Natural killer cell (primary cell): ENCODE results near the gene STMN3. TPM values are rescaled to one million over a fixed set of nuclear protein-coding genes. Genes with fewer than 3 reads are reported as not detected.

Source experiments
- ATAC-seq, 3 donors: fragments of 150-1000 bp in 2 of 3; fragments of 200-7000 bp in 1 of 3; cut with Tn5 transposase; 1 replicate in 1 of 3; 2 replicates in 2 of 3; pipeline ENCODE4 v1.10.0; 2021; ENCODE audit warnings: mild to moderate bottlenecking in 2 of 3, moderate library complexity in 2 of 3
- DNase-seq, 2 donors: peaks; one replicate each; pipeline versions ENCODE4 v3.0.0 to v3.0.0-alpha.2; 2013 to 2021; ENCODE audit warnings: mixed read lengths in 1 of 2
- H3K27ac ChIP-seq: one replicate; pipeline ENCODE4 v1.5.1; 2013; ENCODE audit warnings: mild to moderate bottlenecking, low read length
- H3K27me3 ChIP-seq: one replicate; pipeline ENCODE4 v1.6.1; 2013; ENCODE audit warnings: low read length; ENCODE audit not compliant: control insufficient read depth, insufficient read depth
- H3K36me3 ChIP-seq: one replicate; pipeline ENCODE4 v1.6.1; 2013; ENCODE audit warnings: low read length; ENCODE audit not compliant: control insufficient read depth, insufficient read depth
- H3K4me1 ChIP-seq: one replicate; pipeline ENCODE4 v1.6.1; 2013; ENCODE audit warnings: low read length; ENCODE audit not compliant: control insufficient read depth, insufficient read depth
- H3K4me3 ChIP-seq: one replicate; pipeline ENCODE4 v1.5.1; 2013; ENCODE audit warnings: low read length
- H3K9me3 ChIP-seq: one replicate; pipeline ENCODE4 v1.6.1; 2013; ENCODE audit warnings: low read length; ENCODE audit not compliant: control insufficient read depth, insufficient read depth
- H3K27ac Mint-ChIP-seq, 2 donors: one replicate each; pipeline ENCODE4 v1.8.0; 2022; ENCODE audit warnings: mild to moderate bottlenecking in 2 of 2, mixed read lengths in 2 of 2, moderate library complexity in 1 of 2
- H3K27me3 Mint-ChIP-seq, 2 donors: one replicate each; pipeline ENCODE4 v1.8.0; 2022; ENCODE audit warnings: low read depth in 2 of 2, mixed read lengths in 2 of 2
- H3K36me3 Mint-ChIP-seq: one replicate; pipeline ENCODE4 v1.8.0; 2022; ENCODE audit warnings: mixed read lengths
- H3K4me1 Mint-ChIP-seq, 2 donors: one replicate each; pipeline ENCODE4 v1.8.0; 2022; ENCODE audit warnings: mixed read lengths in 2 of 2
- H3K4me3 Mint-ChIP-seq: one replicate; pipeline ENCODE4 v1.8.0; 2022; ENCODE audit warnings: mild to moderate bottlenecking, moderate library complexity, mixed read lengths
- H3K9me3 Mint-ChIP-seq, 2 donors: one replicate each; pipeline ENCODE4 v1.8.0; 2022; ENCODE audit warnings: mixed read lengths in 2 of 2
- CTCF ChIP-seq: fragments of 200-600 bp; IDR thresholded peaks from one replicate; pipeline ENCODE4 v1.8.0; 2022; ENCODE audit warnings: antibody characterized with exemption
- WGBS: methylation state at CpG from one replicate; pipeline ENCODE4 v1.1.7; 2013; ENCODE audit warnings: missing lambda C conversion rate; ENCODE audit not compliant: insufficient coverage; 5-methylcytosine and 5-hydroxymethylcytosine counted together
- intact Hi-C: fragments of 100-400 bp; cut with micrococcal nuclease; formaldehyde crosslinking; loops from one replicate; pipeline ENCODE4 v1.14.2; 2022
- total RNA-seq, 4 donors: library from RNA; stranded (reverse); fragments of 120-200 nt in 1 of 4; gene quantifications; one replicate each; pipeline versions ENCODE4 v1.2.3 to v1.2.4, GENCODE V29; 2013 to 2022

Gene STMN3
- total RNA-seq, 3 donors from 2014 or later (not counting 1 experiment from before 2014, with no cell fraction given) = 6.7 to 12.9 (median 8.3) TPM

GRCh38 chr20:63643499-63643898 lies 9.7 kb downstream of the STMN3 start:
- H3K4me1 ChIP-seq = peaks cover 34% of the 10 kb centered on the region
- Mint-ChIP-seq H3K27me3 (no peaks in the 10 kb centered on the region), H3K4me3 (peak overlapping the region; percentile 69), H3K36me3 (no peaks in the 10 kb centered on the region), H3K9me3 (no peaks in the 10 kb centered on the region), H3K4me1 (peaks cover 12 to 26% of the 10 kb centered on the region in 2 donors), H3K27ac (peak overlapping the region; percentile 18 to 52)
- no peak overlapping the region for H3K4me3 ChIP-seq
- no peak overlapping the region for H3K27ac ChIP-seq
- no peaks in the 10 kb centered on the region for H3K27me3 ChIP-seq
- no peak for ATAC-seq
- DNase-seq = no peak
- intact Hi-C loops = no loop called here
- H3K9me3 ChIP-seq = no peaks in the 10 kb centered on the region
- WGBS = 94% methylated on average over 10 of the region's 10 CpGs
- TF ChIP-seq CTCF = no peak
- H3K36me3 ChIP-seq = no peaks in the 10 kb centered on the region

GRCh38 chr20:63642527-63643247 lies 10.5 kb downstream of the STMN3 start:
- Mint-ChIP-seq H3K36me3 (no peaks in the 10 kb centered on the region), H3K9me3 (no peaks in the 10 kb centered on the region), H3K27ac (peak overlapping the region; percentile 18 to 82), H3K4me1 (peaks cover 17 to 33% of the 10 kb centered on the region in 2 donors), H3K27me3 (no peaks in the 10 kb centered on the region), H3K4me3 (peak overlapping the region; percentile 69)
- Histone ChIP-seq H3K9me3 (no peaks in the 10 kb centered on the region), H3K4me3 (no peak overlapping the region), H3K4me1 (peaks cover 41% of the 10 kb centered on the region), H3K36me3 (no peaks in the 10 kb centered on the region), H3K27ac (peak overlapping the region; percentile 45), H3K27me3 (no peaks in the 10 kb centered on the region)
- TF ChIP-seq CTCF = no peak
- intact Hi-C loops = no loop called here
- ATAC-seq (no peak), DNase-seq (peak in 1 of 2 donors; percentile 40)
- 51% methylated on average over 28 of the region's 29 CpGs for WGBS

- intact Hi-C loops = loop anchor here (2.0 kb wide), 1 partner anchor 15 kb away; the partner anchor contains the start of gene GMEB2
- H3K4me1 ChIP-seq = peaks cover 48% of the 10 kb centered on the region
- peak; percentile 42 for TF ChIP-seq CTCF
- Mint-ChIP-seq H3K36me3 (no peaks in the 10 kb centered on the region), H3K27ac (peak overlapping the region; percentile 68 to 82), H3K4me3 (peak overlapping the region; percentile 78), H3K9me3 (no peaks in the 10 kb centered on the region), H3K27me3 (no peaks in the 10 kb centered on the region), H3K4me1 (peaks cover 22 to 37% of the 10 kb centered on the region in 2 donors)
- H3K27me3 ChIP-seq = no peaks in the 10 kb centered on the region
- H3K27ac ChIP-seq = peak overlapping the region; percentile 90
- no peaks in the 10 kb centered on the region for H3K36me3 ChIP-seq
- peak overlapping the region; percentile 75 for H3K4me3 ChIP-seq
- H3K9me3 ChIP-seq = no peaks in the 10 kb centered on the region
- ATAC-seq (peak; percentile 67 to 91 (median 68)), DNase-seq (peak; percentile 86 to 96)
- under 1% methylated on average over 85 of the region's 86 CpGs for WGBS
These were observed 11.3 kb downstream of the STMN3 start for GRCh38 chr20:63641792-63642523.
